IPS-20b (cell line): ENCODE results near the gene TMEM245.
"Not testable (repeated sequence)": the region's sequence is repeated elsewhere in the genome, so short reads cannot be mapped to it uniquely, and the experiment has no call there.

ENCODE experiments used
- H3K27ac ChIP-seq: one replicate; pipeline ENCODE4 v1.5.1; 2013; ENCODE audit warnings: low read length
- H3K27me3 ChIP-seq: 2 replicates; pipeline ENCODE4 v1.6.1; 2013; ENCODE audit warnings: mild to moderate bottlenecking, low read length, inconsistent platforms; ENCODE audit not compliant: insufficient read depth
- H3K36me3 ChIP-seq: 2 replicates; pipeline ENCODE4 v1.6.1; 2013; ENCODE audit warnings: low read depth, mild to moderate bottlenecking, inconsistent platforms, low read length, moderate library complexity; ENCODE audit not compliant: insufficient read depth
- H3K4me1 ChIP-seq: 2 replicates; pipeline ENCODE4 v1.6.1; 2013; ENCODE audit warnings: mild to moderate bottlenecking, control low read depth, inconsistent platforms, low read length, moderate library complexity; ENCODE audit not compliant: insufficient read depth
- H3K4me3 ChIP-seq: 2 replicates; pipeline ENCODE4 v1.5.1; 2013; ENCODE audit warnings: mild to moderate bottlenecking, low read length, inconsistent platforms
- H3K9ac ChIP-seq: 2 replicates; pipeline ENCODE4 v1.6.1; 2013; ENCODE audit warnings: low read depth, mild to moderate bottlenecking, inconsistent platforms, low read length, moderate library complexity
- H3K9me3 ChIP-seq: 2 replicates; pipeline ENCODE4 v1.6.1; 2013; ENCODE audit warnings: mild to moderate bottlenecking, low read depth, low read length, inconsistent platforms; ENCODE audit not compliant: insufficient read depth

The TMEM245 gene

GRCh38 chr9:109001275-109001676 lies 118.5 kb downstream of the TMEM245 start:
- no peaks in the 10 kb centered on the region for H3K27me3 ChIP-seq
- H3K36me3 ChIP-seq: peaks cover 7% of the 10 kb centered on the region; the same call in 1 of the 2 replicates
- no peaks in the 10 kb centered on the region for H3K4me1 ChIP-seq
- no peak overlapping the region for H3K9ac ChIP-seq
- H3K27ac ChIP-seq: no peak overlapping the region
- peaks cover 17% of the 10 kb centered on the region for H3K9me3 ChIP-seq
- H3K4me3 ChIP-seq: no peak overlapping the region

- no peaks in the 10 kb centered on the region for H3K27me3 ChIP-seq
- H3K36me3 ChIP-seq: peaks cover 5% of the 10 kb centered on the region
- no peak overlapping the region for H3K4me3 ChIP-seq
- H3K9ac ChIP-seq: no peak overlapping the region
- H3K9me3 ChIP-seq: no peaks in the 10 kb centered on the region
- no peak overlapping the region for H3K27ac ChIP-seq
- H3K4me1 ChIP-seq: no peaks in the 10 kb centered on the region
These were observed 122.6 kb downstream of the TMEM245 start for GRCh38 chr9:108997112-108997511.

GRCh38 chr9:108996643-108997042 lies 123.1 kb downstream of the TMEM245 start:
- Histone ChIP-seq H3K9ac (no peak overlapping the region), H3K4me3 (no peak overlapping the region), H3K36me3 (peaks cover 10% of the 10 kb centered on the region), H3K4me1 (no peaks in the 10 kb centered on the region), H3K27me3 (no peaks in the 10 kb centered on the region), H3K9me3 (no peaks in the 10 kb centered on the region), H3K27ac (no peak overlapping the region)

- no peaks in the 10 kb centered on the region for H3K4me1 ChIP-seq
- no peak overlapping the region for H3K9ac ChIP-seq
- H3K36me3 ChIP-seq: peaks cover 25% of the 10 kb centered on the region
- H3K9me3 ChIP-seq: no peaks in the 10 kb centered on the region
- H3K27ac ChIP-seq: no peak overlapping the region
- H3K27me3 ChIP-seq: no peaks in the 10 kb centered on the region
- H3K4me3 ChIP-seq: no peak overlapping the region
These were observed 125.1 kb downstream of the TMEM245 start for GRCh38 chr9:108994695-108995094.

GRCh38 chr9:108991479-108991878 lies 128.3 kb downstream of the TMEM245 start:
- no peaks in the 10 kb centered on the region for H3K9me3 ChIP-seq
- H3K9ac ChIP-seq: no peak overlapping the region
- no peak overlapping the region for H3K4me3 ChIP-seq
- no peaks in the 10 kb centered on the region for H3K27me3 ChIP-seq
- H3K27ac ChIP-seq: no peak overlapping the region
- H3K36me3 ChIP-seq: peaks cover 40% of the 10 kb centered on the region
- H3K4me1 ChIP-seq: no peaks in the 10 kb centered on the region

GRCh38 chr9:108983885-108984284 lies 135.9 kb downstream of the TMEM245 start:
- H3K9ac ChIP-seq: no peak overlapping the region
- no peaks in the 10 kb centered on the region for H3K9me3 ChIP-seq
- H3K27me3 ChIP-seq: no peaks in the 10 kb centered on the region
- peaks cover 58% of the 10 kb centered on the region for H3K36me3 ChIP-seq
- H3K4me1 ChIP-seq: no peaks in the 10 kb centered on the region
- no peak overlapping the region for H3K27ac ChIP-seq
- H3K4me3 ChIP-seq: no peak overlapping the region

GRCh38 chr9:108980893-108981292 lies 138.9 kb downstream of the TMEM245 start:
- Histone ChIP-seq H3K27me3 (no peaks in the 10 kb centered on the region), H3K27ac (no peak overlapping the region), H3K4me3 (no peak overlapping the region), H3K9me3 (no peaks in the 10 kb centered on the region), H3K4me1 (no peaks in the 10 kb centered on the region), H3K9ac (no peak overlapping the region), H3K36me3 (peaks cover 80% of the 10 kb centered on the region)

GRCh38 chr9:108978205-108978604 lies 141.5 kb downstream of the TMEM245 start:
- no peaks in the 10 kb centered on the region for H3K9me3 ChIP-seq
- no peak overlapping the region for H3K9ac ChIP-seq
- H3K4me3 ChIP-seq: no peak overlapping the region
- H3K4me1 ChIP-seq: no peaks in the 10 kb centered on the region
- H3K27ac ChIP-seq: no peak overlapping the region
- H3K36me3 ChIP-seq: peaks cover 65% of the 10 kb centered on the region
- no peaks in the 10 kb centered on the region for H3K27me3 ChIP-seq

GRCh38 chr9:108973895-108974294 lies 145.9 kb downstream of the TMEM245 start:
- no peaks in the 10 kb centered on the region for H3K27me3 ChIP-seq
- no peaks in the 10 kb centered on the region for H3K9me3 ChIP-seq
- no peak overlapping the region for H3K4me3 ChIP-seq
- no peaks in the 10 kb centered on the region for H3K4me1 ChIP-seq
- H3K27ac ChIP-seq: no peak overlapping the region
- H3K36me3 ChIP-seq: peaks cover 63% of the 10 kb centered on the region
- no peak overlapping the region for H3K9ac ChIP-seq

GRCh38 chr9:108972626-108973209 lies 147.0 kb downstream of the TMEM245 start:
- no peak overlapping the region for H3K9ac ChIP-seq
- peaks cover 51% of the 10 kb centered on the region for H3K36me3 ChIP-seq
- H3K4me1 ChIP-seq: no peaks in the 10 kb centered on the region
- H3K9me3 ChIP-seq: no peaks in the 10 kb centered on the region
- no peak overlapping the region for H3K4me3 ChIP-seq
- no peak overlapping the region for H3K27ac ChIP-seq
- no peaks in the 10 kb centered on the region for H3K27me3 ChIP-seq

- H3K27ac ChIP-seq: no peak overlapping the region
- H3K4me3 ChIP-seq: no peak overlapping the region
- H3K36me3 ChIP-seq: peaks cover 46% of the 10 kb centered on the region
- H3K9me3 ChIP-seq: no peaks in the 10 kb centered on the region
- H3K27me3 ChIP-seq: no peaks in the 10 kb centered on the region
- H3K9ac ChIP-seq: no peak overlapping the region
- no peaks in the 10 kb centered on the region for H3K4me1 ChIP-seq
These were observed 147.6 kb downstream of the TMEM245 start for GRCh38 chr9:108972186-108972585.

- not testable (repeated sequence) for H3K27me3 ChIP-seq, H3K9me3 ChIP-seq, H3K27ac ChIP-seq, H3K9ac ChIP-seq, H3K4me3 ChIP-seq, H3K4me1 ChIP-seq
- peaks cover 44% of the 10 kb centered on the region for H3K36me3 ChIP-seq
These were observed 148.4 kb downstream of the TMEM245 start for GRCh38 chr9:108971392-108971791.
